Stimulated activated CD4-positive, alpha-beta T cell treated with anti-CD3 and anti-CD28 coated beads, Interleukin-15, amount 100 ng/mL, for 24 hours (primary cell): Measurements from ENCODE around the gene FSTL4.
A peak's percentile ranks its signal among the peaks of the same experiment; 100 is the strongest.

ENCODE experiments used
- DNase-seq: peaks from one replicate; pipeline ENCODE4 v3.0.0-alpha.2; 2020

FSTL4 gene

DNA sequence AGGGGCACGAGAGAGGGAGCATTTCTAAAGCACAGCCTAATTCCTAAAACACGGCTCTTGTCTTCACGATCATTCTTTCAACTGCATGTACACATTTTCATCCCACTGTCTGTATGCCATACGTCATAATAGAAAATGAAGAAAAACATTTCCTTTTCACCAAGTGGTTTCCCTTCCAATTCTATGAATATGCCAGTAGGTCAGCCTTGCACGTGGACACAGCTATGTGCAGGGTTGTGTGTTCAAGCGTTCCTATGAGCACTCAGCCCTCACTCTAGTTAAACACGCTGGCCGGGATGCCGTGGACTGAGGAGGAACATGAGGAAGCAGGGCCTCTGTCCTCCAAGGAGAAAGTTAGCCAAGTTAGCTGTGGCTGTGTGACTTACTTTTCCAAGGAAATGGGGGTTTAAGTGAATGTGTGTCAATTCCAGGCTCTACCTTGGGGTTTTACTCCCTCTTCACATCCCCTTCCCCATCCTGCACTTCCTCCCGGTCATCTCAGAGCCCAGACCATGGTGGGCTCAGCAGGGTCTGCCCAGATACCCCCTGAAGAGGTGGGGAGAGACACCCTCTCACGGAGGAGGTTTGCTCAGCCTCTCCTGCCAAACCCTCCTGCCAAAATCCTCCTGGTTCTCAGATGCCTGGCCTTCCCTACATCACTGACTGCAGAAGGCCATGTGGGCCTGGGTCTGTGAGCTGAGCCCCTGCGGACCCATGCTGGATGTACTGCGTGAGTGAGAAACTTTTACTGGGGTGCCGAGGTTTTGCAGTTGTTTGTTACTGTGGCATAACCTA lies 230.6 kb downstream of the FSTL4 start:
- no peak for DNase-seq

DNA sequence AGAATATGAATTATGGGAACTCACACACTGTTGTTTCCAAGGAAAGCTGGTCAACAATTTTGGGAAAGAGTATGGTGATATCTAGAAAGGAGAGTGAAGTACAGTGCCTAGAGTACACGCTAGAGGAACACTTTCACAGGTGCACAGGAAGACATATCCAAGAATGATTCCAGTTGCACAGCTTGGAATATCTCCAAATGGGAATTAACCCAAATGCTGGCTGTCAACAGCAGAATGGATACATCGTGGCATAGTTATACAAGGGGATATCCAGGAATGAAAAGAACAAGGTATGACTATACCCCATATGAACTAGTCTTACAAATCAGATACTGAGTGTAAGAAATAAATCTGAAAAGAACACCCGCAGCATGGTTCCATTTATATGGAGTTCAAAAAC lies 231.3 kb downstream of the FSTL4 start:
- no peak for DNase-seq

DNA sequence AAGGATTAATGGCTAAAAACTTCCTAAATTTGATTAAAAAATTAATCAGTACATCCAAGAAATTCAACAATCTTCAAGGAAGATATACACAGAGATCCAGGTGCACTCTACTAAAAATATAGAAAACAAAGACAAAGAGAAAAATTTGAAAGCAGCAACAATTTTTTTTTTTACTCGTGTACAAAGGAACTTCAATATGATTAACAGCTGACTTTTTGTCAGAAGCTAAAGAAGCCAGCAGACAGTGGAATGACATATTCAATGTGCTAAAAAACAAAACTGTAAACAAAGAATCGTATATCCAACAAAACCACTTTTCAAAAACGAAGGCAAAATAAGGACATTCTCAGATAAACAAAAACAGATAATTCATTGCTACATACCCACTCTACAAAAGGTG lies 234.6 kb downstream of the FSTL4 start:
- DNase-seq, result no peak

DNA sequence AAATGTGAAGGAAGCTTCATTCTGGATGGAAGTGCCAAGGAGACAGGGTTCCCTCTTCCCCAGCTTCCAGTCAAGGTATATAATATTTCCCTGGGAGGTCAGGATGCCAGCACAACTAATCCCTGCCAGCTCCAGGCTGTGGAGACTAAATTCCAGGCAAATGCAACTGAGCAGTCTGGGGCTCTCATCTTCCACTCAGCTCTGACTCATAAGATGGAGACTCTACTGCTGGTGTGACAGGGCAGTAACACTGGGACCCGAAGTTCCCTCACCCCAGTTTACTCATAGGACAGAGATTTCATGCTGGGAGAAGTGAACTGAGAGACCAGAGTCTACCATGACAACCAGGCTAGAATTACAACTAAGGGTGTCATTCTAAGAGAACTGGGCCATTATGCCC lies 235.4 kb downstream of the FSTL4 start:
- no peak for DNase-seq

DNA sequence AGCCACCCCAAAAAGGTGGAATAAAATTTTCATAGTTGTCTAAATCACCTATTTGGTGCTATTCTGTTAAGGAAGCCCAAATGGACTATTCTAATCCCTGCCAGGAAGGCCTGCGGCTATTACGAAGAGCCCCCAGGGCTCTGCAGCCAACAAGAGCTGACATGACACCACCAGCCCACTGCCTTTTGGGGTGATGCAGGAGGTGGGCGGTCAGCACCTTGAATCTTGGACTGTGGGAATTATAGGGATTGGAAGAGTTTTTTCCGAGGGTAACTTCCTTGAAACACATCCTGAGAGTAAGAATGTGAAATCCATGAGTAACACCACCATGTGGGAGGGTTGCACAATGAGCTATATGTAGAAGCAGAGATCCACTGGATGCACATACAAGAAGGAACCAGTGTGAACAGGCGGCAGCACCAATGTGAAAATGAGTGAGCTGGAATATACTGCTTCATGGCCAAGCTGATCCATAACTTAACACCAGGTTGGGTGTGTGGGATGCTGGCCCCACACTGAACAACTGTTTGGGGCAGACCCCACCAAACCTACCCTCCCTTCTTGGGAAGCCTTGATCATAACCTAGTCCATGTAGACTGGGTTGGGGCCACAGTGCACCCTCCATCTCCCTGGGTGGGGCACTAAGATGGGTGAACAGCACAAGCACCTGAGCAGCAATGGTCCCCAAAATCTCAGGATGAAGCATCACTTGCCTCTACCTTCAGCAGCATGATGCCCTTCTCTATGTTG lies 239.0 kb downstream of the FSTL4 start:
- DNase-seq, result no peak

DNA sequence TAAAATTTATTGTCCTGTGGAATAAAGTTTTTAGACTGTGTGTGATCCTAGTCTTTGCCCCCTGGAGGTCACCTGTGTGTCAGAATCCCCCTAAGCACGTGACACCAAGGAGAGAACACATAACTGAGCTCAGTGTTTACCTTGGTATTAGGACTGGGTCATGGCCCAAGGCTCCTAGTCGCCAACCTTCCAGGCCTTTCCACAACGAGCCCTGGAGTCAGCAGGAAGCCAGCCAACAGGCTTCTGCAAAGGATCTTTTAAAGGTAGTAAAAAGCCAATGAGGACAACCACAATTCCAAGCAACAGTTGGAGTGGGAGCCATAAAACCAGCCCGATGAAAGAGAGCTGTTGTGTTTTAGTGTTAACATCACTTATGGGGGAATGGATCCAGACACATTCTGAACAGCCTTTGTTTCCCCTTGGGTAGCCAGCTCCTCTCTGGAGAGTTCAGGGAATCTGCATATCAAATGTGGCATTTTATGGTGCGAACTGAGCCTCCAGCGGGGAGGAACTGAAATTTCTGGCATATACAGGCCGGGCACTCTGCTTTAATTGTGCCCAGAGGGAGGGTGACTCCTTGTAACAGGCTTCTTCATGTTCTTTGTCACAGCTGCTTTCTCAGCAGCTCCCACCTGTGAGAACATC lies 239.9 kb downstream of the FSTL4 start:
- no peak for DNase-seq

DNA sequence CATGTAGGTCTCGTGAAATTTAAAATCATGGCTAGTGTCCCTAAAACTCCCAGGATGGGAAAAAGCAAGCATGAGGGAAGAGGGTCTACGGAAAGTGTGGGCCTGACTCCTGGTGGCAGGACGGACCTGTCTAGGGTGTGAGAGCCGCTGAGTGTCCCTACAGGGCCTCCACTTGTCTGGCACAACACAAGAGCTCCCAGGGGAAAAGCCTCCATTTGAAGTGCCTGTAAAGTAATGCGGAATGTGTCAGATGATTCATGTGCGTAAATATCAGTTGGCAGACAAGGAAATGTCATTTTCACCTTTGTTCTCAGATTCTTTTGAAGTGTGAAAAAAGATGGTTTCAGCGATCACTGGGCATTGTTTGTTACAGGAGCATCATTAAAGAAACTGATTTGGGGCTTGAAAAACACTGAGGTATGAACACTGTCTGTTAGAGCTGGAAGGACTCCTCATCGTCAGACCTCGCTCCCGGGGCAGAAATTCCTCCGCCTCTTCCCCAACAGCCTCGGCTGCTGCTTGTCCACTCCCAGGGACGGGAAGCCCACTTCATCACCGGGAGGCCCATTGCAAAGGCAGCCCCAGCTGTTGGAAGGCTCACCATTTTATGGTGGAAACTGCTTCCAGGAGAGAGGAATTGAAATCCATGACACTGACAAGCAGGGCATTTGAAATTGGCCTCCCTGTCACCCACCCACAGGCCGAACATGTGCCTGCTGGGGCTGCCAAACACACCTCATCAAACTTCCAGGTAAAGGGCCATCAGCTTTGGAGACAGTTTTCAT lies 240.8 kb downstream of the FSTL4 start:
- DNase-seq, result no peak

DNA sequence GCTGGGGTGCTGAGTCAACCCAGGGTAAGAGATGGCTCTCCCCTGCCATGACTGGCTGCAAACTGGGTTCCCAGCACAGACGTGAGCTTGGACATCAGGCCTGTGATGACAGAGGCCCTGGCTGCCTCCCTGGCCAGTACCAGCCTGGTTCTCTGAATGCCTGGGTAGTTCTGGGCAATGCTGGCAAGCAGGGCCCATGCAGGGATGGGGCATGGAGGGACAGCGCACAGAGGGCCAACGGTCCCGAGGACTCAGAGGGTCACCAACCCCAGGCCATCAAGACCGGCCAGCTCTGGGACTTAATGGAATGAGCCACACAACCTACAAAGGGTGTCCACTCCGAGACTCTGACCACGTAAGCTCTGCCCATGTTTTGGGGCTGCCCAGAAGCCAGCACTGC lies 241.4 kb downstream of the FSTL4 start:
- DNase-seq, result no peak

DNA sequence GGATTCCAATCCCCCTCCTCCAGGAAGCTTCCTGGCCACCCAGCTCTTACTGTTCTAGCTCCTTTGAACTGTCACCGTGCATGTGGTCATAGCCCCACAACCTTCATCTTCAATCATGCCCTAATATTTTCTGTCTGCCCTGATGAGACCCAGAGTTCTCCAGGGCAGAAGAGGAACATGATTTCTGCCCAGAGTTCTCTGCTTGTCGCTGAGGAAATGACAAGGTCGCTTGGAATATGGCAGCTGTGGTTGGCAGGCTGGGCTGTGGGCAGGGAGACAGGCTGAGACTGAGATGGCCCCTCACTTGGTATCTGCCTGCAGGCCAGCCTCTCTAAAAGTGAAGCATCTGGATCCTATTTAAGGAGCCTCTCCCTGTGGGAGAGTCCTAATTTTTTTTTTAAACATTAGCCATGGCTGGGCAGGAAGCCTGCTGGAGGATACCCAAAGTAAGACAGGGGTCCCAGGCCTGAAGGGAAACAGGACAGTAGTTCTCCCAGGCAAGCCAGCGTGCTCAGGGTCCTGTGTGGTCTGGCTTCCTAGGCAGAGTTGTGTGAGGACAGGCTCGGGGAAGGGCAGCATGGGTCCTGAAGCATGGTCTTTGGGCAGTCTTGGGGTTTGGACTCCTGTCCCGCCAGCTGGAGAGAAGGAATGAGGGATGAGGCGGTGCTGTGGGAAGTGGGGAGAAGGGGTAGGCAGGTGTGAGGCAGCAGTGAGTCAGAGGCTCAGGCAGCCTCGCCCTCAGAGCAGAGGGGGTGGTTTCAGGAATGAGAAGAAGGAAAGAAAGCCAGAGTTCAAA lies 242.1 kb downstream of the FSTL4 start:
- DNase-seq, result no peak

DNA sequence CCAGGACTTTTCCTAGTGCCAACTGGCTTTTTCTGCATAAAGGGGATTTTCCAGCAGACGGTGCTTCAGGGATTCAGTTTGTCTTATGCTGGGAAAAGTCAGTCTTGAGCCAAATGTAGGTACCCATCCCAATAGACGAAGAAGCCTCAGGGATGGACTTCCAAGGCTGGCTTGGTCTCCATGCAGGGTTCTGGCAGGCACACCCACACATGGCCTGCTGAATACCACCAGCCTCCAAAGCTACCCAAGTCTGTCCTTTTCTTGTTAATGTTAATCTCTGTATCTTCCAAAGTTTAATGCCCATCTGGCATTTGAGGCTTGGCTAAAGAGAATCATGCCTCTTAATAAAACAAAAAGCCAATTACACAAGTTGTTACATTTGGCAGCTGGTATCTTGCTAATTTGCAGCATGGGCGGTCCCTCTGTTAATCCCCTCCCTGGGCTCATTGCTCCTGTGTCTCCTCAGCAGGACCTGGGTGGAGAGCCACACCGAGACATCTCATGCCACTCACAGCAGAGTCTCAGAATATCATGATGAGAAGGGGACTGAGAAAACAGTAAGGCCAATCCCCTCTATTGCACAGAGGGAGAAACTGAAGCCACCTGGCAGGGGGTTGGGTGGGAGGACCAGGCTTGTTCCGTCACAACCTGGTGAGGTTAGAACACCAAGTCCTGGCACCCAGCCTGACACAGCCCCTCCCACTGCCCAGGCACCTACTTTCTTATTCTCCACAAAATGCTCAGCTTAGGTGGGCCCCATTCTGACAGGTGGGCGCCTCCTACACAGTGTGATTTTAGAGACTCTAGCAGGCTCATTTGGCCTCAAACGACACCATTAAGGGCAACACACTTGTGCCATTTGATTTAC lies 243.2 kb downstream of the FSTL4 start:
- no peak for DNase-seq

DNA sequence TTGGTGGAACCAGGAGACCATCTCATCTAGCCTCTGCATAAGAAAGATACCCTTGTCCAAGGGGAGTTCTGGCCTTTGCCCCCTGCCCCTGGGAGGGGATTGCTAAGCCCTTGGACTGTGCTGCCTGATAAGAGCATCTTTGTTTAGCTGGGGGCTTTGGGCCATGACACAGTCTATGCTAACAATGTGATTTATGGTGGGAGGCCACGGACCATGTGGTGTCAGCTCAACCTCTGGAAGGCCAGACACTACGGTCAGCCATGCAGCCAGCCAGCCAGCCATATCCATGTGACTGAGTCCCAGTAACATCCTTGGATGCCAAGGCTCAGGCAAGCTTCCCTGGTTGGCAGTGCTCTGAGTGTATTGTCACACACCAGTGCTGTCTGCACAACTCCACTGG lies 244.4 kb downstream of the FSTL4 start:
- no peak for DNase-seq

DNA sequence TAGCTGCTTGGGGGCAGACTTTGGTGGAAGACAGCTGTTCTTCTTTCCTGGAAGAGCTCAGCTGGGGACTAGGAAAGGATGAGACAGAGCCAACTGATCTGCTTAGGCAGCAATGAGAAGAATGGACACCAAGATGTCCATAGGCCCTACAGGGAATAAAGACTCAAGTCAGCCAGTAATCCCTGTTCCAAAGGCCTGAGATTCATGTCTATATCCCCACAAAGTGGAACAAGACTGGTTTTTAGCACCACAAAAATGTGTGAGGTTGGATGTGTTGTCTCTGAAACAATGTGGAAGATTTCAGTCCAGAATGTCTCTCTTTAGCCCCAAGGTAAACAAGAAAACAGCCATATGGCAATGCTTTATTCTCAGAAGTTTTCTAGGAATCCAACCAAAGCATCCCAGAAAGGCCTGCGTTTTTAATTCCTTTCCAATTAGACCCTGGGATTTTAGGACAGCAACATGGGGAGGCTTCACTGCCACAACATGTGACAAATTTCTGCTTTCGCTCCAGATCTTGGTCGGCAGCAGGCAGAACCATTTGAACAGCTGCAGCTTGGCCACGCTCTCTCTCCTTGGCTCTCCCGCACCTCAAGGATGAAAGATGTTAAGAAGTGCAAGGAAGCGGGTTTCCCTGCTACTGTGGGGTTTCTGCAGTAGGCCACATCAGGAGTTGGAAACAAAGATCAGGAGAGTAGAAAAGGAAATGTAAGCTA lies 245.1 kb downstream of the FSTL4 start:
- DNase-seq, result no peak

DNA sequence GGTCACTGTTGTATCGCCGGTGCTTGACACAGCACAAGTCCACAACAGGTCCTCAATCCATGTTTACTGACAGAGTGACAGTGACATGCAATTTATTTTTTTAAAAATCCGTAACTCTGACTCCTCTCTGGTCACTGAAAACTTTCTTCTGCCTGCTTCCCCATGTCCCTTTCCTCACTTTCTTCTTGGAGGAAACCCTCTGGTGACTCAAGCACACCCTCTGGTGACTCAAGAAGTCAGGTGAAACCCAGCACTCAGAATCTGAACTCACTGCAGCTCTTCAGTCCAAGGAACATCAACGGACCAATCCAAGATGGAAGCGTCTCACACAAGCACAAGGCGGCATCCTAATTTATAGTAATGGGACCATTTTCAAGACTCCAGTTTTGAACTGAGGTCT lies 245.9 kb downstream of the FSTL4 start:
- no peak for DNase-seq

DNA sequence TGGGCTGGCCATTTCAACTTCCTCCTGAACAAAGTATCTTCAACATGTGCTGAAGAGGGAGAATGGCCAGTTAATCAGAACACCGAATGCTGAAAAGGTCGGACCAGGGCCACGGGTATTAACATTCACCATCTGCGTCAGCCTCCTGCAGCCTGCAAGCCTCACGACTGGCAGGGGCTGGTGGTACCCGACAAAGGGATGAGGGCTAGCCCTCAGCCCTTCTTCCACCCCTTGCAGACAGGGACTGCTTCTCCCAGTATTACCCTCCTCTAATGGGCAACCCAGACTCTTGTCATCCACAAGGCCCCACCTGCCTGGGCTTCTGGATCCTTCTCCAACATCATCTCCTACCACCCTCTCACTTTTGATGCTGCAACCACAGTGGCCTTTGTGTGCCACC lies 246.6 kb downstream of the FSTL4 start:
- DNase-seq, result no peak

DNA sequence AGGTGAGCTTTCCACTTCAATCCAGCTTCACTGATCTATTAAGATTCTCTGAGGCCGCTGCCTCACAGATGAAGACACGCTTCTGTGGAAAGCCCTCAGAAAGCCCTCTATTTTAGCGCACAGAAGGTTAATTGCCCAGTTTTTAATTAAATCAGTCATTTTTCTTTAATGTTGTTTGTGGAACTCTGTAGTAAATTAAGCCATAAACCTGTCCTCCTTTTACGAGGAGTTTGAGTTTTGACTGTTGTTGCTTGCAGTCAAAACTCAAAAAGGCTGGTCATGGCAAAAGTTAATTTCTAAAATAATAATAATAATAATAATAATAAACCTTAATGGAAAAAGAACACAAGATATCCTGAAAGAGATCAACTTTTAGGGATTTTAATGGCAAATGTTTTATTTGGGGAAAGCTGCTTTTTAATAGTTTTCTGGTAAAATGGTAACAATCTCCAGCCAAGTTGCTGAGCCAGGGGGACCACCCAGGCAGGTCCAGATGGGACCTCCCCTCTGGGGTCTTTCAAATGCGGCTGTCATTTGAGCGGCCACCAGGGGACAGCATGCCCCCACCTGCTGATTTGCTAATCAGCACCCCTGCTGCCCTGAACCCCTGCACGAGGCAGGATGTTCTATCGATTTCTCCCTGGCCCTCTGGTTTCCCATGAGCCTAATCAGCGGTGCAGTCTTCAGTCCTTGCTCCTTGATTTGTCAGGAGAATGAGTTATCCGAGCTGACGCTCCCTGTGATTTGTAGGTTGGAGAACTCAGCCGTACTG lies 247.2 kb downstream of the FSTL4 start:
- peak; percentile 10 for DNase-seq

DNA sequence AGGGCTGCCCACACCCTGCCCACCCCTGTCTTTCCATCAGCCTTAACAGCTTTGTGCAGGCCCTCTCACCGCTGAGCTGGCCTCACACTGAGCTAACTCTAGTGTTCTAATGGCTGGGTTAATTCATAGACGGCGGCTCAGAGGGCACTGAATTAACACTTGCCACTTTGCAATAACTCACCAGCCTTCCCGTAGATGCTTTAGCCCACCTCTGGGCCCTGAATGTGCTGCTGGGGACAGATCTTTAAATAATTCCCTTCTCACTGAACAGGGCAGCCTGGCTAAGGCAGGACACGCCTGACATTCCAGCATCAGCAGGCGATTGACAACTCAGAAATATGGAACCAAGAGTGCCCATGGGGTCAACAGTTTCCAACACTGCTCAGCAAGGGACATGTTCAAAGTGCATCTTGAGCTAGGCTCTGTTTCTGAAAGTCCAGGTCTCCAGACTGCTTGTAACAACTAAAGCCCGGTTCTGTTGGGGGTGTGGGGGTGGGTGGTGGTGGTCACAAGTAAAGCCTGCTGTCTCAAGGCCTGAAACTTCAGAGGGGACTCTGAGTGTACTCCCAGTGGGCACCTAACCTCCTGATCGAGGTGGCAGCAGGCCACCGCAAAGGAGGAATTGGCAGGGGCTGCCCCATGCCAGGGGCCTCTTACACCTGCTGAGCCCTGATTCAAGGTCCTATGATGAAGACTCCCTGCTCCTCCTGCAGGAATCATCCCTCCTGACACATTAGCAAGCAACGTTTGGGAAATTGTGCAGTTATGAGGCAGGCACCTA lies 248.3 kb downstream of the FSTL4 start:
- no peak for DNase-seq

DNA sequence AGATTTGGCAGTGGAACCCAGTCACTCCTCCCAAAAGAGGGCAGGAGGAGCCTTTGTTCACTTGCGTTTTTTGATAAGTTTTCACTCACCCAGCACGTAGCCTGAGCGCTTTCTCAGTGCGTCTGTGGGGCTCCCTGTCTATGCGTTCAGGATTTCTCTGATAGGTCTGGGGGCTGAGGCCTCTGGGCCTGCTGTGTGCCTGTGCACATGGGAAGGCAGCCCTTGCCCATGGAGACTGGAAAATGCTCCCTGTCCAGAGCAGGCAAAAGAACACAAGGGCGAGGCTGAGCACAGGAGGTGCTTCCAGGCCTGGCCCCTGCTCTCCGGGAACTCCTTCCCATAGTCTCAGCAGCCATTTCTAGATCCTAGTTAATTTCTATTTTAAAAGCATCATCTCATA lies 249.9 kb downstream of the FSTL4 start:
- DNase-seq, result no peak

DNA sequence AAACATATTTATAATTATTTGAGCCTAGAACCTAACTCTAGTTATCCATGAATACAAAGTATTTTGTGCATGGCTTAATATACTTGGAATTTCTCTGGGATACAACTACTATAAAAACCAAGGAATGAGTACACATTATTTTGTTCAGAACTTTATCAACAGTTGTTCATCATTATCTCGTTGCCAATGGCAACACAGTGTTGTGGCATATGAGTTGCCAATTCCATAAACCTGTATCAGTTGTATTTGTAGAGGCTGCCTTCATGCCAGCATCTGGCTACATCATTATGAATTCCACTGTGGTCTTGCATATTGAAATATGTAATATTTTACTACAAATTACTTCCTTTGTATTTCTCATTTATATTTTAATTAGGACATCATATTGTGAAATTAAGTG lies 250.4 kb downstream of the FSTL4 start:
- no peak for DNase-seq
